GM11168 (cell line): ENCODE measurements around the gene PTPRR.

Experiments
- in situ Hi-C: fragments of 300-500 bp; cut with MboI; formaldehyde crosslinking; loops from one replicate; pipeline ENCODE4 v1.12.0; 2022; ENCODE audit warnings: low sequenced_read_pairs; ENCODE audit not compliant: unreplicated experiment

PTPRR gene

DNA sequence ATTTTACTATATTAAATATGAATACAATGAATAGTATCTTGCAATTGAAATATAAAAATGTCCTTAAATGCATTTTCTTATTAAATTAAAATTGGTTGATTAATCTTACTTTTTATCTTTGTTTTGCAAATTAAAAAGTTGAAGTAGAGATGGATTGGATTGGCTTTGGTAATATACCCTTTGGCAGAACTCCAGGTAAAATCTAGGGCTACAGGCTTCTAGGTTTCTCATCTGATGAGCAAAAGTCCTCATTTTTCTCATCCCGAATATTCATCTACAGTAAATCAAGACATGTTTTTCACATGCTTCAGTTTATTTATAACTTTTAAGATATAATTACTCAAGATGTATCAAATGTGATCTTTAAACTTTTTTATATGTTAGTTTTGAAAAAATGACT lies 2.2 kb downstream of the PTPRR start:
- in situ Hi-C loops, result no loop called here

DNA sequence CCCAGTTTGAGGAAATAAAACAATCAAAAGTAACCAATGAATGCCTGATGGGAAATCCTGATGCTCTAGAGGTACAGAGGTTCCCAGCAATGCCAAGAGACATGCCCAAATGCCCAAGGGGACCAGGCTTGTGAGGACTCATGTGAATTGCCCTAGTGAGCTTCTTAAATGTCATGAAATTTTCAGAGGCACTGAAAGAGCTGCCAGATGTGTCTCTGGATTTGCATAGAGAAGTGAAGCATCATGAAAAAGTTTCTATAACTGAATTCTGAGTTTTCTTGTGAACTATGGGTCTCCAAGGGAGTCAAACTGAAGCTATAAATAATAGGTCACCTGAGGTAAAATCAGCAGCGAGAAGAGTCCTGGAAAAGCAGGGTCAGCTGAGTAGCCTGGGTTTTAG lies 9.9 kb downstream of the PTPRR start:
- in situ Hi-C loops, result no loop called here

DNA sequence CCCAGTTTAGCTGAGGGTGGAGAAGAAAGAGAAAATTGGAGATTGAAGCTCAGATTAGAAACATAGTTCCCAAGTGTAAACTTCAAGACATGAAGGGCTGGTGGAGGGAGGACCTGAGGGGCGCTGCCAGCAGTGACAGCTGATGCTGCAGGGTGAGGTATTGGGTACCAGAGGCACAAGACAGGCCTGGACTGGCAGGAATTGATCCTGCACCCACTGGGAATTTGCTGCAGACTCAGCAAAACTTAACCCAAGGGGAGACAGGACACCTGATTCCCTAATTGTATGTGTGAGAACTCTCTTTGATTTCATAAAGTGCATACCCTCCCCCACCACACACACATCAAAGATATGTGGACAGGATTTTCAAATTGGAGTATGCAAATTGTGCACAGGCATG lies 11.6 kb downstream of the PTPRR start:
- in situ Hi-C loops, result no loop called here

DNA sequence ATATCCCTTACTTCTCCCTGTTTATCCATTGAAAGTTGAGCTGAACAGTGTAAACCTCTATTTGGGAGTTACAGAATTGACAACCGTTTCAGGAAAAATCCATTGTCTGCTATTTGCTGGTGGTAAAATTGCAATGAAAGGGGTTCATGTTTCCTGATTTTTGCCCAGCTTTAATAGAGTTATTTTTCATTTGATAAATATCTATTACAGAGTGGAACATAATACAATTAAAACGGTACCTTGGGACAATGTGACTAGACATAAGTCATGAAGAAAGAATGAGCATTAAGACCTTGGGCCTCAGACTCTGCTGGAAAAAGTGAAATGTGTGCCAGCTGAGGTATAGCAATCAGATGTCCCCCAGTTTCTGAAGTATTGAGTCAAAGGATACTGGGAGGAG lies 13.1 kb downstream of the PTPRR start:
- in situ Hi-C loops, result no loop called here

DNA sequence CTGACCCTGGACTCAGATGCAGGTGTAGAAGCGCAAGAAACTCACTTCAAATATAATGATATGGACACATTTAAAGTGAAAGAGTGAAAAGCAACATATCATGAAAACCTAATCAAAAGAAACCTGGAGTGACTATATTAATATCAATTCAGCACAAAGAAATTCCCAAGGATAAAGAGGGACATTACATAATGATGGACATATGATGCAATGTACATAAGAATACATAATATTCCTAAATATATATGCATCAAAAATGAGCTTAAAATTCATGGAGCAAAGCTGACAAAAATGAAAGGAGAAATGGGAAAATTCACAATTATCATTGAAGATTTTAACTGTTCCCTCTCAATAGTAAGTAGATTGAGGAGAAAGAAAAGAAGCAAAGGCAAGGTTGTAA lies 24.6 kb downstream of the PTPRR start:
- in situ Hi-C loops, result no loop called here

DNA sequence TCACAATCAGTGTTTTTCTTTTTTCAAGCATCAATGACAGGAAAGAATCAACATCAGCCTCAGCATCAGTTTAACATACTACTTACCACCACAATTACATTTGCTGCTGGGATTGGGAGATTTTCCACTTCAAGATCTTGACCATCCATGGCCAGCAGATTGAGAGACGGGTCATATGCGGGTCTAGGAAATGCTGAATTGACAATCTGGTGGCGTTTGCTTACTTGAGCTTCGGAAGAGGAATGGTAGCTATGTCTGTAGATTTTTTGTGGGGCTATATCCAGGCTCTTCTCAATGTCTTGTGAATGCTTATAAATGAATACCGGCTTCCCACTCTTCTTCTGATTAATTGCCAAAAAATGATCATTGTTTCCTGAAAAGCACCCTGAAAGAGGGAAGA lies 27.9 kb downstream of the PTPRR start:
- in situ Hi-C loops, result no loop called here

GRCh38 chr12:70890895-70891832 lies 29.4 kb downstream of the PTPRR start:
- in situ Hi-C loops, result no loop called here

DNA sequence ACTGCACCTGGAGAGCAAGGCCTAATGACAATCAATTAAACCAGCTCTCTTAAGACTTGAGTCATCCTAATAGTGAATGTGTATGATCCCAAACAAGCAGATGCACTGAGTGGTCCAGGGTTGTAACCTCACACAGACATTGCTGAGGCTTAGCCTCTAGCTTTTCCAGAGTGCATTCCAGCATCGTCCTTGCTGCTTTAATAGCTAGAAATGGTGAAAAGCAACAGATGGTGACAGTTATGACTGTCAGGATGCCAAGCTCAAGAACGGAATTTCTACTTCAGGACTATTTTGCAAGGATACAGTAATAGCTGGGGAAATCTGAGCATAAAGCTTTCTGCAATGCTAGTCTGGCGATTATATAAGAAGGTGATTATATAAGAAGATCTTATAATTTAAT lies 34.6 kb downstream of the PTPRR start:
- in situ Hi-C loops, result no loop called here

- in situ Hi-C loops, result no loop called here
Observed at GRCh38 chr12:70883855-70884254, 36.7 kb downstream of the PTPRR start.

GRCh38 chr12:70880744-70881143 lies 39.8 kb downstream of the PTPRR start:
- in situ Hi-C loops, result no loop called here

DNA sequence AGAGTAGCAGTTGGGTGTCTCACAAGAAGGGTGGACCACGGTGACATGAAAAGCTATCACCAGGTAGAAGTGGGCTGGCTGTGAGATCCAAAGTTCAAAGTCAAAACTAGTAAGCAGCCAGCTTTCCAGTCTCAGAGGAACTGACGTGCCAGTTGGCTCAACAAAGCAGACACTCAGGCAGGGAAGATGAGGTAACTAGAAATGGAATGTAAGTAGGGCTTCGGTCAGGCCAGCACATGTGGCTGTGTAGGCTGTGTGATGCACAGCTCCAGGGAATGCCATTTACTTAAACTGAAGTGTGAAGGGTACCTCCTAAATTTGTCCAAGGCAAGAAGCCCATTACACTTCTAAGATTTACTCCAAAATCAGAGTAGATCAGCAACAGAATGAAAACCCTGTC lies 43.6 kb downstream of the PTPRR start:
- in situ Hi-C loops, result no loop called here

DNA sequence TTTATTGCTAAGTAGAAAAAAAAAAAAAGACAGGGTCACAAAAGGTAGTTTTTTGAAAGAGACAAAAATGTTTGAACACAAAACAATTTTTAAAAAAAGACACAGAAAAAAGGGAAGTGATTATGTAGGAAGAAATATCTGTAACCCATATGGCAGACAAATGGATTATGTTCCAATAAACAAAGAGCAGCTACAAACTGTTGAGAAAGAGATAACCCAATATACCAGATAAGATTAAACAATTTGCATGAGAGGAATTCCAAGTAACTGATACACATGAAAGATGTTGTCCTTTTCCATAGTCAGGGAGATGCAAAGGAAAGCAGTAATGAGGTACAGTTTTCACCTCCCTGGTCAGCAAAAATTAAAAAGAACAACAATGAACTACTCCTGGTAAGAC lies 44.9 kb downstream of the PTPRR start:
- in situ Hi-C loops, result no loop called here

DNA sequence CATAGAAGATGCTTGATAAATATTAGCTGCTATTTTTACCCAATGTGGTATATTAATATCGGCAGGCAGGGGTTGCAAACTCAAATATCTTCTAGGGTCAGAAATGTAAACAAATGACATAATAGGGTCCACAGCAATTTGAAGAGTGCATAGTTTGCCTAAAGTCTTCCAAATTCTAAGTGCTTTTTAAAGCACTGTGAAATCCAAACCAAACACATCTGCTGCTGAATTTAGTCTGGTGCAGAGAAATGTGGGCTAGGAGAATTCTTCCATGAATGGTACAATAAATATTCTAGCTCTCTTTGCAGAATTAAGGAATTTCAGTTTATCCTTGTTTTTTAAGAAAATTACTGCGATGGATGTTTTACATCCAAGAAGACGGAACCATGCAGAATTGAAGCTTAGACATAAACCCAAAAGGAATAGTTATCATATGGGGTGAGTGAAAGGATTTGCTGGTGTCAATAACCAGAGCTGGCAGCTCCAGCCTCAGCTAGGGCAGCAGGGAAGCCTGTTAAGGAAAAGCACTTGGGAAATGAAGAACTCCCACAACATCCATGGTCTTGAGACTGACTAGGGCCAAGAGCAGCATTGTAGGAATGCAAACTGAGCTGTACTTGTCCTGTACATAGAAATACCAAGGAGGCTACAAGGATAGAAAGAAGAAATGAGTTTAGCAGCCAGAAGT lies 65.5 kb downstream of the PTPRR start:
- in situ Hi-C loops, result no loop called here

- in situ Hi-C loops, result no loop called here
Observed at GRCh38 chr12:70854138-70854537, 66.4 kb downstream of the PTPRR start.

DNA sequence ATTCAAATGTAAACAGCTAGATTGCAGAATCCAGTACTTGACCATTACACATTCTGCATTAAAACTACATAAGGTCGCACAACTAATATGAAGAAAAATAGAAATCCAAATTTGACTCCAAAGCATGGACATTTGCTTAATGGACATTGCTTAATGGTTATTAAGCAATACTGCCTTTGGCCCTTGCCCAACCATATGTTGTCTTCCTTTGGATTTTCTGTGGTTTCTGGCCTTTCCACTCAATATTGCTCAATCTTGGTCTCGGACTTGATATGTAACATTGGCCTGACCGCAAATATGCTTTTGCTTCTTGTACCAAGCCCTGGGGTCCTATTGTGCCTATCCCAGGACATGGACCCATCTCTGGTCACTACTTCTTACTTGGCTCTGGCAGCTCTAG lies 67.2 kb downstream of the PTPRR start:
- in situ Hi-C loops, result no loop called here

- in situ Hi-C loops, result no loop called here
Observed at GRCh38 chr12:70852416-70853150, 68.0 kb downstream of the PTPRR start.

- in situ Hi-C loops, result no loop called here
Observed at GRCh38 chr12:70849265-70849960, 71.1 kb downstream of the PTPRR start.

GRCh38 chr12:70847871-70848270 lies 72.7 kb downstream of the PTPRR start:
- in situ Hi-C loops, result no loop called here

- in situ Hi-C loops, result no loop called here
Observed at GRCh38 chr12:70845268-70845667, 75.3 kb downstream of the PTPRR start.

- in situ Hi-C loops, result no loop called here
Observed at GRCh38 chr12:70843363-70843762, 77.2 kb downstream of the PTPRR start.
